ENCODE results near the gene MCCC1. TPM values are rescaled to one million over a fixed set of nuclear protein-coding genes. Genes with fewer than 3 reads are reported as not detected.

MCCC1 gene
- total RNA-seq, 4 donors from 2014 or later: 21.9 to 50.0 (median 34.2) TPM

GRCh38 chr3:182965861-182966366 lies 133.4 kb downstream of the MCCC1 start:
- H3K9me3 ChIP-seq: no peaks in the 10 kb centered on the region
- TF ChIP-seq CTCF (IDR thresholded peaks at IDR 0.05) (no peak), POLR2A (IDR thresholded peaks at IDR 0.05) (no peak)
- intact Hi-C loops (cut with DNase I): no loop called here
- no peak overlapping the region for H3K4me3 ChIP-seq
- 81 to 88% methylated on average over 9 of the region's 9 CpGs for WGBS, 2 donors
- H3K36me3 ChIP-seq: peaks cover 0 to 21% (median 0%) of the 10 kb centered on the region in 3 donors
- no peak overlapping the region for H3K27ac ChIP-seq
- DNase-seq: no peak
- no peaks in the 10 kb centered on the region for H3K27me3 ChIP-seq
- peaks cover 0 to 47% (median 6%) of the 10 kb centered on the region in 3 donors for H3K4me1 ChIP-seq

Other genes starting within 250 kb of the MCCC1 start
- 10 to 100 TPM; 12.6 to 32.6 (median 25.4) TPM for gene DCUN1D1, start 119.0 kb downstream of the MCCC1 start, total RNA-seq
- gene LAMP3, start 63.2 kb upstream of the MCCC1 start, total RNA-seq: 1 to 10 TPM in 3 of 4 donors, under 1 TPM in 1; 0.95 to 7.7 (median 5.4) TPM
- gene B3GNT5, start 153.8 kb upstream of the MCCC1 start, total RNA-seq: 10 to 100 TPM; 26.3 to 69.9 (median 29.3) TPM

Data from esophagus squamous epithelium (tissue), 5 donors.